NCI-H128 (cell line): ENCODE results near the gene UBE2G1.
A peak's percentile ranks its signal among the peaks of the same experiment; 100 is the strongest.
"Not testable (repeated sequence)": the region's sequence is repeated elsewhere in the genome, so short reads cannot be mapped to it uniquely, and the experiment has no call there.

Experiments used
- DNase-seq: peaks from one replicate; lab custom pipeline; 2025; ENCODE audit not compliant: unreplicated experiment; lab: John Stamatoyannopoulos, UW

UBE2G1 gene

GRCh38 chr17:4307179-4307930 is 59.1 kb downstream of the UBE2G1 start:
- no peak for DNase-seq

DNA sequence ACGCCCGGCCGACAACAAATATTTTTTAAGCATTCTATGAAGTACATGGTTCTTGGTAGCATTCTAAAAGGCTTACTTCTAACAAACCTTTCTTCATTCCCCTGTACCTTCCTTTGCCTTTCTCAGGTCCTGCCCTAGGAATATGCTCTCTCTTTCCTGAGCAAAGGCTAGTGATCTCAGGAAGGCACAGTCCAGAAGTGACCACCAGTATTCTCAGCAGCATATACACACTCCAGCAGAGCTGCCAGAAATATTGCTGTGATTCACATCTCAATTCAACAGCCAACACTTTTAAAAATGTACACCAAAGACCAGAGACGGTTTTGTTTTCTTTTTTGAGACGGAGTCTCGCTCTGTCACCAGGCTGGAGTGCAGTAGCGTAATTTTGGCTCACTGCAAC is 61.3 kb downstream of the UBE2G1 start:
- no peak for DNase-seq

DNA sequence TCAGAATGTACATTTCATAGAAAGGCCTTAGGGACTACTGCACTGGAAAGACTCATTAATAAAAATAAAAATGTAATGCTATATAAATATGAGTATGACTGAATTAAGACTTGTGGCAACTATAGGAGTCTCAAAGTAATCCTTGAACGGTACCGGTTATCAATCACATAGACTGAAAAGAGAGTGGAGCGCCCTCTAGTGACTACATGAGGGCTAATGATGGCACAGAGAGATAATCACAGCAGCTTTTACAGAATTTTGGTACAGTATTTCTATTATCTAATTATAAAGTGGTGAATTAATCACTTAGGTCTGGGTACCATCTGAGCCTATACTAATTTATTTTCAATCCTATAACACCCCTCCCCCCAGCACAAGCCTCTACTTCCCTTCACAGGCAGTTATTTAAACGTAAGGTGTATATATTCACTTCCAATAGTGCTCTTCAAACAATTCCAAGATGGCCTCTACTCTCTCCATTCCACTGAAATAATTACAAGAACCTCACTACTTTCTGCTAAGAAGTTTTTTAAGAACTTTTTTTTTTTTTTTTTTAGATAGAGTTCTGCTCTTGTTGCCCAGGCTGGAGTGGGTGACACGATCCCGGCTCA is 62.0 kb downstream of the UBE2G1 start:
- peak; percentile 27 for DNase-seq

GRCh38 chr17:4301066-4301465 is 65.4 kb downstream of the UBE2G1 start:
- DNase-seq = no peak

DNA sequence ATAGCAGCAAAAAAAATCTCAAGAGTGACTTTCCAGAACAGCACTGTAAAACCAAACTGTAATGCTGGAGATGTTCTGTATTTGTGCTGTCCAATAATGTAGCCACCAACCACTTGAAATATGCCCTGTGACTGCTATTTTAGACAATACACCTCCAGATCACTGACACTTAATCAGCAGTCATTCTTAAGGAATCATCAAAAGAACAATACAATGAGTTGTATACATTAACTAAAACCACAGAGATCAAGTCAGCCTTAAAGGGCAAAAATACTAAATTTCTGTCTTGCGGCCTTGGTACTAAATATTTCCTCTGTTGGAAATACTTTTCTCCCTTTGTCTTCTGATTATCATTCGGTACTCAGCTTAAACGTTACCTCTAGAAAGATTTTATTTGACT is 69.1 kb downstream of the UBE2G1 start:
- no peak for DNase-seq

DNA sequence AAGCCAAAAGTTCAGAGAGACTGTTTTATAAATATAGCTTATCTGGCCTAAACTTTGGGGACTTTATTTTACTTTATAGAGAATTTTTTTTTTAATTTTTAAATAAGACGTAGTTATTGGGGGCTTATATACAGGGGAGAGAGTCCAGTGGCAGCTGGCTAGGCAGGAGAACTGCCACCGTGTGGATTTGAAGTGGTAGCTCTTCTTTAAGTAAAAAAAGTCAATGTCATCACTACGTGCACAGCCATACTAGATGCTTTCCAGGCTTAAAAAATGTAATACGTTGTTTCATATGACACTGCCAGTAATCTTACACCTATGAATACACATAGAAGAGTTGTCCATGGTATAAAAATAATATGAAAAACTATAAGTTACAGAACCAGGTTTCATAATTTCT is 70.8 kb downstream of the UBE2G1 start:
- DNase-seq = no peak

- DNase-seq = no peak
These were observed 72.9 kb downstream of the UBE2G1 start for GRCh38 chr17:4293572-4293971.

- DNase-seq = no peak
These were observed 78.8 kb downstream of the UBE2G1 start for GRCh38 chr17:4287710-4288109.

DNA sequence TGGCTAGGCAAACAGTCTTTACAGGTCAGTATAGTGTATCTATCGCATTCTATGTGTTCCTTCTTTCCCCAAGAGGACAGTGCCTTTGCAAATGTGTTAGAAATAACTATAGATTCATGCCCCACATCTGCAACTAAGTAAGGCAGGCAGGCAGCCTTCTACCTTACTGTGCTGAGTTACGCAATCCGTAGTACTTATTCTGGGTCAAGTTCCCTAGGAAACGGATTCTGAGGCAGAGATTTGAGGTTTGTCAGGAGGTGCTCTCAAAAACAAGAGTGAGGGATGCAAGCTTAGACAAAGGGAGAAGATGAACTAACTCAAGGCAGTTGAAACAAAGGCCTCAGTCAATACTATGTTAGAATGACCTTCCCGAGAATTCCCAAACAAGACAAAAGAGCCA is 90.0 kb downstream of the UBE2G1 start:
- DNase-seq = no peak

DNA sequence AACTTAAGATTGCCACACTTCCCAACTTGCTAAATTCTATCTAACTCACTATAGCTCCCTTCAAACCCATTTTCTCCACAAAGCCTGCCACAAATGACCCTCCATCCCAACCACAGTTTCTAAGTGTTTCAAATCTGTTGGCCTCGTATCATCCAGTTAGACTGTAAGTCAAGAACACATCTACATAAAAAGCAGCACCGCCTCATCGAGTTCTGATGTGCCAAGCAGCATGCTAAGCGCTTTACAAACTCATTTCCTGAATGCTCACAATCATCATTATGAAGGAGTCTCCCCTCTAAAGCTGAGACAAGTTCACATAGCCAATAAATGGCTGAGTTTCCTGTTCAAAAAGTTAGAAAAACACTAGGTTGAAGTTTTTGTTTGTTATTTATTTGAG is 93.5 kb downstream of the UBE2G1 start:
- no peak for DNase-seq

GRCh38 chr17:4272213-4272971 is 94.1 kb downstream of the UBE2G1 start:
- DNase-seq = no peak

GRCh38 chr17:4270736-4271135 is 95.7 kb downstream of the UBE2G1 start:
- no peak for DNase-seq

DNA sequence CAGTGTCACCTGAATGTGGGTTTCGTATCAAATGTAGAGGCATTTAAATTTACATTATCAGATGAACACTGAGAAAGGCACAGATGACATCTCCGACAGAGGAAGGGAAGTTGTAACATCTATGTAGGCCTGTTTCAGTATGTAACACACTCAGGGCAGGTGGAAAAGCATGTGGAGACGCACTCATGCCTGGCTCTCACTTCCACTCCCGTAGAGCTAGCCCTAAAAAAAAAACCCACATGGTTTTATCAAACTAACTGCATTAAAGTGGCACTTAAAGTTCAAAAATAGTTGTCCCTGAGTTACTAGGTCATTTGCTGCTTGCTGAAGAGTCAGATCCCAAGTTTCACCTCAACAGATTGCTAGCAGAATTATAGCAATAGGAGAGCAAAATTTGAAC is 96.6 kb downstream of the UBE2G1 start:
- DNase-seq = no peak

DNA sequence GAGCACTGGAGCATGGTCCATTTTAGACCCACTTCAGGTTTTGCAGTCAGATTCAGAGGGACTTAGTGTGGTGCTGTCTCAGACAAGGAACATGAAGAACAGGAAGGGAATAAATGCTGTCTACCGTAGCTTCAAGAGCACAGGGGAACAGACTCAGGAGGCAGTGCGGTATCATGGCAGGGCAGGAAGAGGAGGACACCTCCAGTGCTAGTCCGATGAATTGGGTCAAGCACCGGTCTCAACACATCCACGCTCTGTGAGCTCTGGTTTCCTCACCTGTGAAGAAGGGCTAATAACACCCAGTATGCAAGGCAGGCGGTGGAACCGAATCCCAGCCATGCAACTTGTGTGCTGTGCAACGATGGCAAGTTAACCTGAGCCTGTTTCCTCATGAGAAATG is 99.1 kb downstream of the UBE2G1 start:
- no peak for DNase-seq

GRCh38 chr17:4266550-4266949 is 99.9 kb downstream of the UBE2G1 start:
- DNase-seq = no peak

- DNase-seq = peak; percentile 81
These were observed 102.9 kb downstream of the UBE2G1 start, which contains the start of gene ANKFY1 for GRCh38 chr17:4263282-4264215. ANKFY1 (minus strand) TSS chr17:4263979; CDS start chr17:4263941, 38 bp downstream.

DNA sequence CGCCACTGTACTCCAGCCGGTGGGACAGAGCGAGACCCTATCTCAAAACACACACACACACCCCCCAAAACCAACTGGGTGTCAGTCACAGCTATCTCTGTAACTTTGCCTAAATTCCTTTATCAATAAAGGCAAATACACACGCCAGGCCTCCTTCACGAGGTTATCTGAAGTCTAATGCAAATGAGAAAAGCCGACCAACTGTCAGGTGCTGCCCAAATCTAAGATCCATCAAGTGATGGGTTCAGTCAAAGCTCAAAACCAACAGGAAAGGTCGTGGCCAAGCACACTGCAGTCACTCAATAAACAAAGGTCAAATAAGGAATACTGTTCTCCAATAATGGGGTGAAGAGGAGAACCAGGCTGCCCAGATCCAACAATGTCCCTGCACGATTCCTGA is 103.8 kb downstream of the UBE2G1 start:
- no peak for DNase-seq

GRCh38 chr17:4261452-4261851 is 105.0 kb downstream of the UBE2G1 start:
- DNase-seq = no peak

- DNase-seq = no peak
These were observed 107.6 kb downstream of the UBE2G1 start for GRCh38 chr17:4258867-4259266.

DNA sequence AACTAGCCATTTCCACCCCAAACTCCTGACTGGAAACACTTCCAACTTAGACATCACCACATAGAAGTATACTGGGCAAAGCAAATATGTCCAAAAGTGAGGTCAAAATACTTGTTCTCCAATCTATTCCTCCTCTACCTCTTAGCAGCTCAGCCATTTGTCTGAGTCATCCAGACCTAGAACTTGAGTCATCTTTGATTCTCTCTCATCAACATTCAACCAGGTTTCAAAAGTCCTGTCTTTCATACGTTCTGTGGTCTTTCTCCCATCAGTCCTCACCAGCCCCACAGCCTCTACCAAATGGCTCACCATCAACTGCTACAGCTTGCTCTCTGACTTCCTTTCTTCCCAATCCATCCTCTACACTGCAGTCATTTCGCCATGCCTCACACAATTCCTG is 109.5 kb downstream of the UBE2G1 start:
- no peak for DNase-seq

- not testable (repeated sequence) for DNase-seq
These were observed 111.2 kb downstream of the UBE2G1 start for GRCh38 chr17:4255271-4255670.
